GM03348 (cell line): ENCODE measurements around the gene KICS2.
"Not testable (repeated sequence)": the region's sequence is repeated elsewhere in the genome, so short reads cannot be mapped to it uniquely, and the experiment has no call there.

Experiments
- DNase-seq: peaks from one replicate; pipeline ENCODE4 v3.0.0; 2012; ENCODE audit warnings: low spot score

Gene KICS2

GRCh38 chr12:64216239-64216638, 5.9 kb downstream of the KICS2 start:
- DNase-seq = no peak

- DNase-seq = no peak
Measured at GRCh38 chr12:64212119-64212746, 9.9 kb downstream of the KICS2 start.

GRCh38 chr12:64207453-64207852, 14.6 kb downstream of the KICS2 start:
- no peak for DNase-seq

GRCh38 chr12:64205542-64205941, 16.6 kb downstream of the KICS2 start:
- DNase-seq = no peak

GRCh38 chr12:64203775-64204174, 18.3 kb downstream of the KICS2 start:
- DNase-seq = no peak

- DNase-seq = no peak
Measured at GRCh38 chr12:64203036-64203435, 19.1 kb downstream of the KICS2 start.

GRCh38 chr12:64195841-64196240, 26.3 kb downstream of the KICS2 start:
- not testable (repeated sequence) for DNase-seq

GRCh38 chr12:64194333-64195149, 27.6 kb downstream of the KICS2 start:
- no peak for DNase-seq

GRCh38 chr12:64193931-64194330, 28.2 kb downstream of the KICS2 start:
- DNase-seq = no peak

- DNase-seq = no peak
Measured at GRCh38 chr12:64192644-64193444, 29.3 kb downstream of the KICS2 start.

GRCh38 chr12:64190140-64190539, 32.0 kb downstream of the KICS2 start:
- no peak for DNase-seq

- DNase-seq = no peak
Measured at GRCh38 chr12:64189530-64189929, 32.6 kb downstream of the KICS2 start.

- DNase-seq = no peak
Measured at GRCh38 chr12:64187794-64188193, 34.3 kb downstream of the KICS2 start.

GRCh38 chr12:64187370-64187769, 34.7 kb downstream of the KICS2 start:
- peak; percentile 61 for DNase-seq

- no peak for DNase-seq
Measured at GRCh38 chr12:64186789-64187188, 35.3 kb downstream of the KICS2 start.

GRCh38 chr12:64184216-64184615, 37.9 kb downstream of the KICS2 start:
- DNase-seq = no peak

GRCh38 chr12:64181430-64182291, 40.4 kb downstream of the KICS2 start:
- peak; percentile 80 for DNase-seq

- peak; percentile 47 for DNase-seq
Measured at GRCh38 chr12:64180951-64181350, 41.1 kb downstream of the KICS2 start.

GRCh38 chr12:64178122-64178521, 44.0 kb downstream of the KICS2 start:
- DNase-seq = peak; percentile 68

- DNase-seq = no peak
Measured at GRCh38 chr12:64177001-64177400, 45.1 kb downstream of the KICS2 start.

GRCh38 chr12:64175254-64175945, 46.7 kb downstream of the KICS2 start:
- DNase-seq = peak; percentile 63
